ENCODE data around the gene TSPYL4. TPM values are rescaled to one million over a fixed set of nuclear protein-coding genes. Genes with fewer than 3 reads are reported as not detected.

Gene TSPYL4
- total RNA-seq, 4 donors from 2014 or later, result 9.7 to 34.9 (median 25.3) TPM

- Histone ChIP-seq H3K9me3 (no peaks in the 10 kb centered on the region), H3K27ac (no peak overlapping the region), H3K27me3 (no peaks in the 10 kb centered on the region), H3K36me3 (no peaks in the 10 kb centered on the region), H3K4me1 (no peaks in the 10 kb centered on the region), H3K4me3 (no peak overlapping the region)
- TF ChIP-seq POLR2A (IDR thresholded peaks at IDR 0.05) (no peak), CTCF (IDR thresholded peaks at IDR 0.05) (no peak)
- DNase-seq, result no peak
- intact Hi-C loops (cut with DNase I; ENCODE audit: low total_unique reads), result no loop called here
These were observed 19.2 kb downstream of the TSPYL4 start for GRCh38 chr6:116234689-116235088.

DNA sequence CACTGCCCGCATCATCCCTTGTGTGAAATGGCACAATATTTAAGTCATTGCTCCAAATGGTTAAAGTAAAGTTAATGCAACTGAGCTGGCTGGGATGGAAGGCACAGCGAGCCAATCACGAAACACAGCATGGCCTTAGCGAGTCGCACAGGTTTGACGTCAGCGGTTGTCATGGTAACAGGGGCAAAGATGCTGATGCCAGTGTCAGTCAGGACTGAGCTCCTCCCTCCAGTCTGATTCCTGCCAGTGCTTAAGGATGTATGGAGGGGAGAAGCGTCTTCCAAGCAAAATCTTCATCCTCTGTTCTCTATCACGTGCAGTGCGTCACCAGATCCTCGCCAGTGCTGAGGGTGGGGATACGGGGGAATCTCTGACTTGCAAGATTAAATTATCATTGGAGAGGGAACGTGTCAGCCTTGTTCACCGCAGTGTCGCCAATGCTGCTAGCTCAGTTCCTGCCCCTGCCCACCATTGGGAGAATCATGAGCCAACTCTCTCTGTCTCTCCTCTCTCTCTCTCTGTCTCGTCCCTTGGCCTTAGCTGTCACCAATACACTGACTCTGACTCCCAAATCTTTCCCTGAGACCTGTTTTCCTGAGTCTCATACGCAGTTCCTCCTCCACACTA, 24.5 kb downstream of the TSPYL4 start:
- H3K9me3 ChIP-seq, result no peaks in the 10 kb centered on the region
- no peaks in the 10 kb centered on the region for H3K36me3 ChIP-seq
- TF ChIP-seq POLR2A (IDR thresholded peaks at IDR 0.05), result no peak
- no peak for TF ChIP-seq CTCF (IDR thresholded peaks at IDR 0.05)
- intact Hi-C loops (cut with DNase I; ENCODE audit: low total_unique reads), result no loop called here
- peak overlapping the region in 1 of 2 donors; percentile 18 for H3K4me3 ChIP-seq
- H3K27ac ChIP-seq, result no peak overlapping the region
- H3K27me3 ChIP-seq, result no peaks in the 10 kb centered on the region
- DNase-seq, result peak; percentile 87 to 89
- H3K4me1 ChIP-seq, result no peaks in the 10 kb centered on the region

- DNase-seq, result no peak
- intact Hi-C loops (cut with DNase I; ENCODE audit: low total_unique reads), result no loop called here
- no peak overlapping the region for H3K27ac ChIP-seq
These were observed 30.5 kb downstream of the TSPYL4 start for GRCh38 chr6:116223355-116223754.

DNA sequence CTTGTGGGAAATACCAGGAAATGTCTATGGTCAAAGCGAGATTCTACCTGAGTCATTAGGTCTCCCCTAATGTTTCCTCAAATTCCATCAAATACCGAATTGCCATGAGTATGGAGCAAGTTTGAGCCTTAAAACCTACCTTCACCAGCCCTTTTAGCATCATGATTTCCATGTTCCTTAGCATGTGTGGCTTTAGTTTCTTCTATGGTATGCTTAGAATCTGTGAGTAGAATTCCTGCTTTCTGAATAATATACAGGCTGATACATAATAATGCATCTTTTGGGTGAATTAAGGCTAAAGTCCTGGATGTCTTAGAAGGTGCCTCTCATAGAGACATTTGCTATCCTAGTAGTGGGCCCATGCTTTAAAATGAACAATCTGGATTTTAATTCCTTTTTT, 32.0 kb downstream of the TSPYL4 start:
- no peaks in the 10 kb centered on the region for H3K27me3 ChIP-seq
- intact Hi-C loops (cut with DNase I; ENCODE audit: low total_unique reads), result no loop called here
- no peaks in the 10 kb centered on the region for H3K36me3 ChIP-seq
- no peaks in the 10 kb centered on the region for H3K4me1 ChIP-seq
- no peak overlapping the region for H3K4me3 ChIP-seq
- DNase-seq, result no peak
- no peaks in the 10 kb centered on the region for H3K9me3 ChIP-seq
- no peak overlapping the region for H3K27ac ChIP-seq
- TF ChIP-seq POLR2A (IDR thresholded peaks at IDR 0.05), result no peak
- TF ChIP-seq CTCF (IDR thresholded peaks at IDR 0.05), result no peak

More at GRCh38 chr6:116223355-116223754, 30.5 kb downstream of the TSPYL4 start:
- Histone ChIP-seq H3K9me3 (no peaks in the 10 kb centered on the region), H3K4me3 (no peak overlapping the region), H3K27me3 (no peaks in the 10 kb centered on the region), H3K4me1 (no peaks in the 10 kb centered on the region), H3K36me3 (no peaks in the 10 kb centered on the region)
- no peak for TF ChIP-seq POLR2A (IDR thresholded peaks at IDR 0.05)
- no peak for TF ChIP-seq CTCF (IDR thresholded peaks at IDR 0.05)

GRCh38 chr6:116221067-116221466, 32.8 kb downstream of the TSPYL4 start:
- Histone ChIP-seq H3K27ac (no peak overlapping the region), H3K4me1 (no peaks in the 10 kb centered on the region), H3K9me3 (no peaks in the 10 kb centered on the region), H3K27me3 (no peaks in the 10 kb centered on the region), H3K4me3 (no peak overlapping the region), H3K36me3 (no peaks in the 10 kb centered on the region)
- TF ChIP-seq POLR2A (IDR thresholded peaks at IDR 0.05), result no peak
- TF ChIP-seq CTCF (IDR thresholded peaks at IDR 0.05), result no peak
- DNase-seq, result no peak
- intact Hi-C loops (cut with DNase I; ENCODE audit: low total_unique reads), result no loop called here
